HEK293 (cell line): ENCODE results near the gene CD53.

Experiments used
- CTCF ChIA-PET: fragments of 350-600 bp; formaldehyde crosslinking; extraction: SDS; loops from one replicate; lab custom pipeline; 2021; ENCODE audit warnings: antibody characterized with exemption; lab: Yijun Ruan, JAX
- POLR2A ChIA-PET: fragments of 300-600 bp; formaldehyde crosslinking; extraction: SDS; loops from one replicate; lab custom pipeline; 2020; ENCODE audit warnings: antibody characterized with exemption, inconsistent platforms; lab: Yijun Ruan, JAX
- H3K27ac ChIP-seq: fragments of 200-500 bp; sonication (Bioruptor generic); 2 replicates; pipeline ENCODE4 v1.5.1; 2014; ENCODE audit warnings: low read depth, low read length, control low read depth, inconsistent platforms; ENCODE audit errors: extremely low read depth
- H3K36me3 ChIP-seq, 2 experiments: fragments of 200-500 bp in 1 of 2; sonication (Bioruptor generic) in 1 of 2; 1 replicate in 1 of 2; 2 replicates in 1 of 2; pipeline ENCODE4 v1.5.1; 2014 to 2017; ENCODE audit warnings: inconsistent platforms in 2 of 2, low read length in 2 of 2; ENCODE audit not compliant: control insufficient read depth in 2 of 2, insufficient read depth in 1 of 2
- H3K4me1 ChIP-seq: fragments of 200-500 bp; sonication (Bioruptor generic); 2 replicates; pipeline ENCODE4 v1.5.1; 2014; ENCODE audit warnings: mild to moderate bottlenecking, low read length, inconsistent platforms; ENCODE audit not compliant: control insufficient read depth, insufficient read depth
- H3K4me3 ChIP-seq: 2 replicates; pipeline ENCODE4 v1.5.1; 2011; ENCODE audit warnings: low read depth, mild to moderate bottlenecking, control low read depth, low read length, moderate library complexity
- H3K9me3 ChIP-seq: fragments of 200-500 bp; sonication (Bioruptor generic); 2 replicates; pipeline ENCODE4 v1.5.1; 2014; ENCODE audit warnings: low read depth, low read length, inconsistent platforms; ENCODE audit not compliant: control insufficient read depth, insufficient read depth
- AEBP2 ChIP-seq: fragments of 450-650 bp; formaldehyde crosslinking; IDR thresholded peaks from 2 replicates; pipeline ENCODE4 v1.5.1; 2016; ENCODE audit warnings: missing biosample characterization, missing genetic modification characterization, borderline replicate concordance
- BCL11A ChIP-seq: fragments of 450-650 bp; formaldehyde crosslinking; IDR thresholded peaks from 2 replicates; pipeline ENCODE4 v1.5.1; 2016; ENCODE audit warnings: low read depth, missing biosample characterization, missing genetic modification characterization
- BCL6B ChIP-seq: fragments of 450-650 bp; formaldehyde crosslinking; IDR thresholded peaks from 2 replicates; pipeline ENCODE4 v1.5.1; 2017; ENCODE audit warnings: missing biosample characterization, missing genetic modification characterization
- INSM2 ChIP-seq: fragments of 450-650 bp; formaldehyde crosslinking; IDR thresholded peaks from 2 replicates; pipeline ENCODE4 v1.5.1; 2016; ENCODE audit warnings: missing biosample characterization, missing genetic modification characterization
- KLF7 ChIP-seq: fragments of 450-650 bp; formaldehyde crosslinking; IDR thresholded peaks from 2 replicates; pipeline ENCODE4 v1.5.1; 2016; ENCODE audit warnings: missing biosample characterization, missing genetic modification characterization, borderline replicate concordance
- KLF9 ChIP-seq: fragments of 450-650 bp; formaldehyde crosslinking; IDR thresholded peaks from 2 replicates; pipeline ENCODE4 v1.5.1; 2016; ENCODE audit warnings: missing biosample characterization, missing genetic modification characterization, low read depth
- PBX3 ChIP-seq: sonication (generic); formaldehyde crosslinking; IDR thresholded peaks from 2 replicates; pipeline ENCODE4 v1.8.1; 2022; ENCODE audit warnings: mild to moderate bottlenecking, moderate library complexity, missing genetic modification reagents
- ZIC2 ChIP-seq: fragments of 450-650 bp; formaldehyde crosslinking; IDR thresholded peaks from 2 replicates; pipeline ENCODE4 v1.5.1; 2016; ENCODE audit warnings: missing biosample characterization, missing genetic modification characterization
- ZNF311 ChIP-seq: fragments of 450-650 bp; formaldehyde crosslinking; IDR thresholded peaks from 2 replicates; pipeline ENCODE4 v1.5.1; 2017; ENCODE audit warnings: missing biosample characterization, missing genetic modification characterization, borderline replicate concordance
- TF ChIP-seq, protein P1 (sequence below): fragments of 450-650 bp; formaldehyde crosslinking; IDR thresholded peaks from 2 replicates; pipeline ENCODE4 v1.5.1; 2016; ENCODE audit warnings: missing biosample characterization, missing genetic modification characterization, low read depth
- TF ChIP-seq, protein P2 (sequence below): fragments of 450-650 bp; formaldehyde crosslinking; IDR thresholded peaks from 2 replicates; pipeline ENCODE4 v1.5.1; 2016; ENCODE audit warnings: missing biosample characterization, missing genetic modification characterization

Gene CD53

GRCh38 chr1:110945626-110946025 is 72.7 kb downstream of the CD53 start:
- POLR2A ChIA-PET = no interaction called here

GRCh38 chr1:110948038-110948810 is 75.3 kb downstream of the CD53 start:
- no peak overlapping the region for H3K27ac ChIP-seq
- CTCF ChIA-PET = interaction anchor here (1.1 kb wide), 1 partner anchor 12 kb away, joined by 4 read pairs; no protein-coding TSS in a partner anchor
- no peak for TF ChIP-seq KLF7 (tag by site-specific recombination)
- TF ChIP-seq ZIC2 (tag by site-specific recombination) = no peak
- TF ChIP-seq BCL6B = no peak
- TF ChIP-seq, protein P1, sequence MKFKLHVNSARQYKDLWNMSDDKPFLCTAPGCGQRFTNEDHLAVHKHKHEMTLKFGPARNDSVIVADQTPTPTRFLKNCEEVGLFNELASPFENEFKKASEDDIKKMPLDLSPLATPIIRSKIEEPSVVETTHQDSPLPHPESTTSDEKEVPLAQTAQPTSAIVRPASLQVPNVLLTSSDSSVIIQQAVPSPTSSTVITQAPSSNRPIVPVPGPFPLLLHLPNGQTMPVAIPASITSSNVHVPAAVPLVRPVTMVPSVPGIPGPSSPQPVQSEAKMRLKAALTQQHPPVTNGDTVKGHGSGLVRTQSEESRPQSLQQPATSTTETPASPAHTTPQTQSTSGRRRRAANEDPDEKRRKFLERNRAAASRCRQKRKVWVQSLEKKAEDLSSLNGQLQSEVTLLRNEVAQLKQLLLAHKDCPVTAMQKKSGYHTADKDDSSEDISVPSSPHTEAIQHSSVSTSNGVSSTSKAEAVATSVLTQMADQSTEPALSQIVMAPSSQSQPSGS (tag by site-specific recombination) = no peak
- no peak for TF ChIP-seq INSM2 (tag by site-specific recombination)
- TF ChIP-seq, protein P2, sequence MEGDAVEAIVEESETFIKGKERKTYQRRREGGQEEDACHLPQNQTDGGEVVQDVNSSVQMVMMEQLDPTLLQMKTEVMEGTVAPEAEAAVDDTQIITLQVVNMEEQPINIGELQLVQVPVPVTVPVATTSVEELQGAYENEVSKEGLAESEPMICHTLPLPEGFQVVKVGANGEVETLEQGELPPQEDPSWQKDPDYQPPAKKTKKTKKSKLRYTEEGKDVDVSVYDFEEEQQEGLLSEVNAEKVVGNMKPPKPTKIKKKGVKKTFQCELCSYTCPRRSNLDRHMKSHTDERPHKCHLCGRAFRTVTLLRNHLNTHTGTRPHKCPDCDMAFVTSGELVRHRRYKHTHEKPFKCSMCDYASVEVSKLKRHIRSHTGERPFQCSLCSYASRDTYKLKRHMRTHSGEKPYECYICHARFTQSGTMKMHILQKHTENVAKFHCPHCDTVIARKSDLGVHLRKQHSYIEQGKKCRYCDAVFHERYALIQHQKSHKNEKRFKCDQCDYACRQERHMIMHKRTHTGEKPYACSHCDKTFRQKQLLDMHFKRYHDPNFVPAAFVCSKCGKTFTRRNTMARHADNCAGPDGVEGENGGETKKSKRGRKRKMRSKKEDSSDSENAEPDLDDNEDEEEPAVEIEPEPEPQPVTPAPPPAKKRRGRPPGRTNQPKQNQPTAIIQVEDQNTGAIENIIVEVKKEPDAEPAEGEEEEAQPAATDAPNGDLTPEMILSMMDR (tag by site-specific recombination) = no peak
- no peak for TF ChIP-seq ZNF311 (tag by site-specific recombination)
- peaks cover 22 to 46% of the 10 kb centered on the region in 2 experiments for H3K36me3 ChIP-seq
- POLR2A ChIA-PET = no interaction called here
- H3K9me3 ChIP-seq = no peaks in the 10 kb centered on the region
- no peak overlapping the region for H3K4me3 ChIP-seq
- H3K4me1 ChIP-seq = no peaks in the 10 kb centered on the region

More at GRCh38 chr1:110945626-110946025, 72.7 kb downstream of the CD53 start:
- no peaks in the 10 kb centered on the region for H3K4me1 ChIP-seq
- no peak overlapping the region for H3K4me3 ChIP-seq
- no peaks in the 10 kb centered on the region for H3K9me3 ChIP-seq
- TF ChIP-seq AEBP2 (tag by site-specific recombination) (no peak), BCL11A (no peak), PBX3 (CRISPR knock-in tag) (no peak), KLF9 (tag by site-specific recombination) (no peak)
- H3K36me3 ChIP-seq = peaks cover 22 to 26% of the 10 kb centered on the region in 2 experiments
- CTCF ChIA-PET = no interaction called here
- no peak overlapping the region for H3K27ac ChIP-seq
